IPS DF 4.7 (cell line): ENCODE data around the gene ARHGAP26.
"Not testable (repeated sequence)": the region's sequence is repeated elsewhere in the genome, so short reads cannot be mapped to it uniquely, and the experiment has no call there.

ENCODE experiments used
- DNase-seq: peaks from one replicate; pipeline ENCODE4 v3.0.0-alpha.2; 2013; ENCODE audit warnings: low spot score; ENCODE audit errors: extremely low read depth

Gene ARHGAP26

GRCh38 chr5:142981475-142981874, 211.3 kb downstream of the ARHGAP26 start:
- DNase-seq, result no peak

GRCh38 chr5:142981886-142982820, 212.0 kb downstream of the ARHGAP26 start:
- no peak for DNase-seq

DNA sequence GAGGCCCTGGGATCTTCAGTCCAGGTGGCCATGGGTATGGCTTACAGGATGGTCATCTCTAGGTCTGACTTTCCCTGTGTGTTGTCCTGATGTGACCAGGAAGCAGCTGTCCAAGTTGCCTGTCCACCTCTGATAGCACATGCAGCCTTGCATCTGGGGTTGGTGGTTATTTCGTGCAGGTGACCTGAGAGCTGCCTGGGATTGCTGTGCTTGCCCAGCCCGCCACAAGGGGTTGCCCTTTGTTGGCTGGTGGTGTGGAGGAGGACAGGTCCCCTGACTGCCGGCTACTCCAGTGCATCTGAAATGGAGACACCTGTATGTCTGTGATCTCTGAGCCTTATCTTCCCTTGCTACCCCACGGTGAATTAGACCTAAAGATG, 212.6 kb downstream of the ARHGAP26 start:
- no peak for DNase-seq

GRCh38 chr5:142984011-142984410, 213.8 kb downstream of the ARHGAP26 start:
- no peak for DNase-seq

DNA sequence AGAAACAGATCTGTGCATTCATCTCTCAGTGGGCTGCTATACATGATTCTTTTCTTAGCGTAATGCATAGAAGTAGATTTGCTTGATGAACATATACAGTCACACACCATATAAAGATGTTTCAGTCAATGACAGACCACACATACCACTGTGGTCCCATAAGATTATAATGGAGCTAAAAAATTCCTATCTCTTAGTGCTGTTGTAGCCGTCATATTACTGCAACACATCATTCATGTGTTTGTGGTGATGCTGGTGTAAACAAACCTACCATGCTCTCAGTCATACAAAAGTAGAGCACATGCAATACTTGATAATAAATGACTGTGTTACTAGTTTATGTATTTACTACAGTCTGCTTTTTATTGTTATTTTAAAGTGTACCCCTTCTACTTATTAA, 214.3 kb downstream of the ARHGAP26 start:
- no peak for DNase-seq

DNA sequence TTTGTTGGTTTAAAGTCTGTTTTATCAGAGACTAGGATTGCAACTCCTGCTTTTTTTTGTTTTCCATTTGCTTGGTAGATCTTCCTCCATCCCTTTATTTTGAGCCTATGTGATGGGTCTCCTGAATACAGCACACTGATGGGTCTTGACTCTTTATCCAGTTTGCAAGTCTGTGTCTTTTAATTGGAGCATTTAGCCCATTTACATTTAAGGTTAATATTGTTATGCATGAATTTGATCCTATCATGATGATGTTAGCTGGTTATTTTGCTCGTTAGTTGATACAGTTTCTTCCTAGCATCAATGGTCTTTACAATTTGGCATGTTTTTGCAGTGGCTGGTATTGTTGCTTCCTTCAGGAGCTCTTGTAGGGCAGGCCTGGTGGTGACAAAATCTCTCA, 219.1 kb downstream of the ARHGAP26 start:
- not testable (repeated sequence) for DNase-seq

DNA sequence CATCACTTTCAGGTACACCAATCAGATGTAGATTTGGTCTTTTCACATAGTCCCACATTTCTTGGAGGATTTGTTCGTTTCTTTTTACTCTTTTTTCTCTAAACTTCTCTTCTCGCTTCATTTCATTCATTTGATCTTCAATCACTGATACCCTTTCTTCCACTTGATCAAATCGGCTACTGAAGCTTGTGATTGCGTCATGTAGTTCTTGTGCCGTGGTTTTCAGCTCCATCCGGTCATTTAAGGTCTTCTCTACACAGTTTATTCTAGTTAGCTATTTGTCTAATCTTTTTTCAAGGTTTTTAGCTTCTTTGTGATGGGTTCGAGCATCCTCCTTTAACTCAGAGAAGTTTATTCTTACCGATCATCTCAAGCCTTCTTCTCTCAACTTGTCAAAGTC, 219.9 kb downstream of the ARHGAP26 start:
- DNase-seq, result not testable (repeated sequence)

GRCh38 chr5:142994218-142994617, 224.0 kb downstream of the ARHGAP26 start:
- no peak for DNase-seq

DNA sequence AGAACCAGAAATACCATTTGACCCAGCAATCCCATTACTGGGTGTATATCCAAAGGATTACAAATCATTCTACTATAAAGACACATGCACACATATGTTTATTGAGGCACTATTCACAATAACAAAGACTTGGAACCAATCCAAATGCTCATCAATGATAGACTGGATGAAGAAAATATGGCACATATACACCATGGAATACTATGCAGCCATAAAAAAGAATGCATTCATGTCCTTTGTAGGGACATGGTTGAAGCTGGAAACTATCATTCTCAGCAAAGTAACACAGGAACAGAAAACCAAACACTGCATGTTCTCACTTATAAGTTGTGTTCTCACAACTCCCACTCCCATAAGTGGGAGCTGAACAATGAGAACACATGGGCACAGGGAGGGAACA, 225.4 kb downstream of the ARHGAP26 start:
- DNase-seq, result not testable (repeated sequence)

GRCh38 chr5:142997591-142997990, 227.4 kb downstream of the ARHGAP26 start:
- no peak for DNase-seq

- DNase-seq, result no peak
Measured at GRCh38 chr5:142998316-142999020, 228.3 kb downstream of the ARHGAP26 start.

DNA sequence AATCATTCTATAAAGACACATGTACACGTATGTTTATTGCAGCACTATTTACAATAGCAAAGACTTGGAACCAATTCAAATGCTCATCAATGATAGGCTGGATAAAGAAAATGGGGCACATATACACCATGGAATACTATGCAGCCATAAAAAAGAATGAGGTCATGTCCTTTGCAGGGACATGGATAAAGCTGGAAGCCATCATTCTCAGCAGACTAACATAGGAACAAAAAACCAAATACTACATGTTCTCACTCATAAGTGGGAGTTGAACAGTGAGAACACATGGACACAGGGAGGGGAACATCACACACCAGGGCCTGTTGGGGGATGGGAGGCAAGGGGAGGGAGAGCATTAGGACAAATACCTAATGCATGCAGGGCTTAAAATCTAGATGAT, 230.4 kb downstream of the ARHGAP26 start:
- not testable (repeated sequence) for DNase-seq

GRCh38 chr5:143001764-143002351, 231.7 kb downstream of the ARHGAP26 start:
- no peak for DNase-seq

DNA sequence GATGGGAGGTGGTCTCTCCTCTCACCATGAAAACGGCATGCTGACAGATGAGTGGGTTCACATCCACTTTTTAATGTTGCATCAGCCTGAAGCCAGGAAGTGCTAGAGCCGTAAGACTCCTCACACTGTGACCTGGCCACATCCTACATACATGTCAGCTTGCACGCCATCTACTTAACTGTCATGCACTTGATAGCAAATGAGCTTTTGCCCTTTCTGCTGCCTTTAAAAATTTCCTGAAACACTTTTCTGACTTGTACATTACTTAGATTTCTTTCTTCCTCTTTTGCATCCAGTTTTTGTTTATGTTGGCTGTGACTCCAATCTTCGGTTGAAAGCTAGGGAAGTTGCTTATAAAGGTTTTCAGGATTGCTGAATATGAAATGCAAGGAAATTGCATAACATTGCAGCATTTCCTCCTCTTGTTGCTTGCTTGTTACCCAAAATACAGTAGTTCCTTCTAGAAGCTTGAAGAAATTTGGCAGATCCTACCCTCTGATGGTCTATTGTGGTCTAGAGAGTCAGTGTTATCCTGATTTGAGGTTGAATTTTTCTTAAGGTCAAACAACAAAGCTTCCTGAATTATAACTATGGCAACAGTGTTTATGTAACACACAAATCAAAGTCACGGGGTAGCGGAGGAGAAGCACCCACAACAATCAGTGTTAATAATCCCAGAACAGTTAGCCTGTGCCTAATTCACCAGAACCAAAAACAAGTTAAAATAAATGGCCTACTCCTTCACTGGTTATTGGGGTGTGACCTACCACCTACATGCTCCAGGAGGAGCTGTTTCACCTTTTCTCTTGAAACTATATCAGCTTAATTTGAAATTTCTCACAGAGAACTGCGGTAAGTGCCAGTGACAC, 232.5 kb downstream of the ARHGAP26 start:
- DNase-seq, result no peak

DNA sequence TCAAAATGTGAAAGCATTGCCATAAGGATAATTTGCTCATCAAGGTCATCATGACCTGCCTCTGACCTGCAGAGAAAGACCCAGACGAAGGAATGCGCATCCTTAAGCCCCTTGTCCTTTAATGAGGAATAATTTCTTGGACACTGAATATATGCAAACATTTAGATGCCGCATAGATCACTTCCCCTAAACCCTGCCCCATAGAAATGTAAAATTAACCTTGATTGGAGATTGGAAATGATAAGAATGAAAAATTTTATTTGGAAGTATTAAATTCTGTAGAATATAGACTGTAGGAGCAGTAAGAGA, 233.1 kb downstream of the ARHGAP26 start:
- no peak for DNase-seq

DNA sequence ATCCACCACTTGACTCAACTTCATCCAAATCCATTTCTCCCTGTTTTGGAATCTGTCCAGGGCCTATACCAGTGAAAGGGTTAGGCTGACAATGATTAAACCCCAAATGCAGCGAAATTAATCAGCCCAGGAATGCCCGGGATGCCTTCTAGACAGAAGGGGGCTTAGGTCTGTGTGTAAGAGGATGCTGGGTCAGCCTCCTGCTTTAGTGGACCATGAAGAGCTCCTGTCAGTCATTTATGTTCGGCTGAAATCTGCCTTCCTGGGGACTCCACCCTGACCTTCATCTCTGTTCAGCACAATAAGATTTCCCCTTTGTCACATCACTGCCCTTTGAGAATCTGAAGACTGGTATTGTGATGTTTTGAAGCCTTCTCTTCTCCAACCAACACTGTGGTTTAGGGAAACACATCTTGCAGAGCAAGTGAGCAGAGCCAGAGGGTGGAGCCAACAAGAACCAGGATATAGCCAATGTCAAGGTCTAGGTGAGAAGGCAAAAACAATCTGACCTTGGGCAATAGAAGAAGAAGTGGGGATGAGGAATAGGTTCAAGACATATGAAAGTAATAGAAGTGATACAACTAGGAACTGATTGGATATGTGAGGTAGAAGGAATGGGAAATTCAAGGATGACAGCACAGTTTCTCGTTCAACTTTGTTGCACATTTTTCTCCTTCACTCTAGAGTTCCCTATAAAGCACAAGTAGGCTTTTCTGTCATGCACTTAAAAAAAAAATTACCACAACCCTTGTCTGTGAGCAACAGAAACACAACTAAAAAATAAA, 234.4 kb downstream of the ARHGAP26 start:
- no peak for DNase-seq

GRCh38 chr5:143006501-143006900, 236.3 kb downstream of the ARHGAP26 start:
- DNase-seq, result no peak

GRCh38 chr5:143008032-143008431, 237.9 kb downstream of the ARHGAP26 start:
- no peak for DNase-seq

- DNase-seq, result no peak
Measured at GRCh38 chr5:143008809-143009521, 238.8 kb downstream of the ARHGAP26 start.

DNA sequence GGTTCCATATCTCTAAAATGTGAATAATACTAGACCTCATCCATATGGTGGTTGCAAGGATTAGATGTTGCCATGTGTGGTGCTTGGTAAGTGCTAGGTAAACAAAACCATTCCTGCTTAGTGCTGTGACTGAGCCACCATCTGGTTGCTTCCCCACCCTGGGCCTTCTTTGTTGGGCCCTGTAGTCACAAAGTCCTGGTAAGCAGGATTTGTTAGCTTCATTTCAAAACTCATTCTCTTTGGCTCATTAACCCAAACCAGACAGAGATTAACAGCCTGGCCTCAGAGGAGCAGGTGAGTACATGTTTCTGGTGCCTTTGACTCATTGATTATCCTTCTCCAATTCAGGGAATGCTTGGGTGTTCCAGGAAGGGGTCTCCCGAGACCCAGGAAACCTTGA, 240.2 kb downstream of the ARHGAP26 start:
- DNase-seq, result no peak
